Rectal smooth muscle tissue (tissue), 1 donor: ENCODE results near the gene PHACTR1.

ENCODE experiments used
- H3K27ac ChIP-seq: one replicate; pipeline ENCODE4 v1.7.0; 2013; ENCODE audit warnings: low read depth, low read length, inconsistent platforms
- H3K27me3 ChIP-seq: one replicate; pipeline ENCODE4 v1.7.0; 2013; ENCODE audit warnings: low read length; ENCODE audit not compliant: control insufficient read depth, insufficient read depth
- H3K36me3 ChIP-seq: one replicate; pipeline ENCODE4 v1.7.0; 2013; ENCODE audit warnings: low read length; ENCODE audit not compliant: control insufficient read depth, insufficient read depth
- H3K4me1 ChIP-seq: one replicate; pipeline ENCODE4 v1.7.0; 2013; ENCODE audit warnings: low read length; ENCODE audit not compliant: control insufficient read depth, insufficient read depth
- H3K4me3 ChIP-seq: one replicate; pipeline ENCODE4 v1.7.0; 2013; ENCODE audit warnings: low read length
- H3K9ac ChIP-seq: one replicate; pipeline ENCODE4 v1.7.0; 2013; ENCODE audit warnings: low read length

PHACTR1 gene

DNA sequence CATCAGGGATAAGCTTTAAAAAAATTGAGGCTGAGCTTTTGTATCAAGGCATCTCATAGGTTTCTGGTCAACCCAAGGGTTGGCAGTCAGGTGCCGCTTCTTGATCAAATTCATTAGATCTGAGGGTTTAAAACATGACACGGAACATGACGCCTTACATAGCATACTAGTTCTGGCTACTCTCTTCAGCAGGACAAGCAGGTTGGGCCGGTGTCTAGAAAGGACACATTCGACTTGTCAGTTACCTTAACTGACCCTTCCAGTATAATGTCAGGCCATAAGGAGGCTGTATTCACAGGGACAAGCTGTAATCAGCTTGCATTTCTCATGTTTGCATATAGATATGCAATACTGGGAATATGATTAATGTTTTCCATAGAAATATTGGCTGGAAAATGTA lies 65.6 kb downstream of the PHACTR1 start:
- no peaks in the 10 kb centered on the region for H3K4me1 ChIP-seq
- no peaks in the 10 kb centered on the region for H3K36me3 ChIP-seq
- H3K4me3 ChIP-seq = no peak overlapping the region
- no peak overlapping the region for H3K9ac ChIP-seq
- H3K27me3 ChIP-seq = no peaks in the 10 kb centered on the region
- H3K27ac ChIP-seq = no peak overlapping the region

- H3K27me3 ChIP-seq = no peaks in the 10 kb centered on the region
- H3K36me3 ChIP-seq = no peaks in the 10 kb centered on the region
- H3K4me1 ChIP-seq = no peaks in the 10 kb centered on the region
- H3K27ac ChIP-seq = no peak overlapping the region
- no peak overlapping the region for H3K4me3 ChIP-seq
- no peak overlapping the region for H3K9ac ChIP-seq
Observed at GRCh38 chr6:12785301-12785700, 68.7 kb downstream of the PHACTR1 start.

DNA sequence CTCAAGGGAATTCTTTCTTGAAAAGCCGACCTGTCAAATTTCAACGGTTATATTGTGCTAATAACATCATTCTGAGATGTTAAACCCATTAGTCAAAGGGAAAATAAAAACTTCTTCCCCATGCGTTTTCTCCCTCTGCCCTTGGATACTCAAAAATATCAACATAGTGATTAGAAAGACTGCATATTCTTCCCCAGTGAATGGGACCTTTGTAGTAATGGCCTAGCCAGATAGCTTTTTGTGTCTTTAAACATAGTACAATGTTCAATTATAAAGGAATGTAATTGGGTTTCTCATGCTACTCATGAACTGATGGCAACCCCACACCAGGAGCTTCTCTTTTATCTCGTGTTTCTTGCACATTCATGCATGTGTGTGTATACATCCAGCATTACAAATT lies 69.4 kb downstream of the PHACTR1 start:
- Histone ChIP-seq H3K27me3 (no peaks in the 10 kb centered on the region), H3K27ac (no peak overlapping the region), H3K4me3 (no peak overlapping the region), H3K4me1 (no peaks in the 10 kb centered on the region), H3K9ac (no peak overlapping the region), H3K36me3 (no peaks in the 10 kb centered on the region)

DNA sequence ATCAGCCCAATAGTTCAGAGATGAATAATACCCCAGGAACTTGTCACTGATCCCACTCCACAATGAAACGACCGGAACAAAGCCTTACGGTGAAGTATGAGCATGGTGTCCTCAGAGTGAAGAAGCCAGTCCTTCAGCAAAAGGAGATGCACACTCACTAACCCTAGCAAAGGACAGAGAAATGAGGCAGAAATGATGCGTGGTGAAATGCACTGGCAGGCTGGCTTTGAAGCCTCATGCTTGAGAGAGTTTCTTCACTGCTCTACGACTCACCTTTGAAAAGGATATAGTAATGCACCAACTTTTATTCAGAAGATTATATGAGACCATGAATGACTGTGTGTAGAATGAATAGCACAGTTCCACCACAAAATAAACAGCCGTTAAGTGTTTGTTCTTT lies 74.8 kb downstream of the PHACTR1 start:
- Histone ChIP-seq H3K27ac (no peak overlapping the region), H3K27me3 (no peaks in the 10 kb centered on the region), H3K4me1 (no peaks in the 10 kb centered on the region)

GRCh38 chr6:12798326-12798725 lies 81.8 kb downstream of the PHACTR1 start:
- Histone ChIP-seq H3K9ac (no peak overlapping the region), H3K27ac (no peak overlapping the region), H3K36me3 (no peaks in the 10 kb centered on the region), H3K27me3 (no peaks in the 10 kb centered on the region), H3K4me3 (no peak overlapping the region), H3K4me1 (no peaks in the 10 kb centered on the region)

More for the DNA sequence above, 74.8 kb downstream of the PHACTR1 start:
- Histone ChIP-seq H3K4me3 (no peak overlapping the region), H3K36me3 (no peaks in the 10 kb centered on the region), H3K9ac (no peak overlapping the region)

GRCh38 chr6:12800120-12800519 lies 83.6 kb downstream of the PHACTR1 start:
- Histone ChIP-seq H3K4me1 (no peaks in the 10 kb centered on the region), H3K4me3 (no peak overlapping the region), H3K27ac (no peak overlapping the region), H3K9ac (no peak overlapping the region), H3K36me3 (no peaks in the 10 kb centered on the region), H3K27me3 (no peaks in the 10 kb centered on the region)

- no peaks in the 10 kb centered on the region for H3K4me1 ChIP-seq
- H3K36me3 ChIP-seq = no peaks in the 10 kb centered on the region
- no peak overlapping the region for H3K27ac ChIP-seq
- H3K4me3 ChIP-seq = no peak overlapping the region
- no peaks in the 10 kb centered on the region for H3K27me3 ChIP-seq
- no peak overlapping the region for H3K9ac ChIP-seq
Observed at GRCh38 chr6:12801141-12801540, 84.6 kb downstream of the PHACTR1 start.

DNA sequence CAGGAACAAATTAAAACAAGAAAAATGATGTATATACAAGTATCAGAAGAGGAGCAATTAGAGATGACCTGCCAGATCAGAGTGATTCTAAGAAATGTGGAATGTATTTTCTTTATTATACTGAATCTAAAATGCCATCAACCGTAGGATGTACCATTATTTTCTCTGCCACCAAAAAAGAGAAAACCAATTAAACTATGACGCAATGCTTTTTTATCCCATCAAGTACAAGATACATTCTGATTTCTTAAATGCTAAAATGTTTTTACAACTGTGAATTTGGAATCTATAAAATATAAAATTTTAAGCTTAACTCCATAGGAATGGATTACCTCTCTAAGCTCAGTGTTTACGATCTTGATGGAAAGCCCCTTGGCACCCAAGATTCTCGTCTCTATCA lies 85.9 kb downstream of the PHACTR1 start:
- Histone ChIP-seq H3K9ac (no peak overlapping the region), H3K4me3 (no peak overlapping the region), H3K36me3 (no peaks in the 10 kb centered on the region), H3K4me1 (no peaks in the 10 kb centered on the region), H3K27ac (no peak overlapping the region), H3K27me3 (no peaks in the 10 kb centered on the region)

- Histone ChIP-seq H3K9ac (no peak overlapping the region), H3K36me3 (no peaks in the 10 kb centered on the region), H3K27me3 (no peaks in the 10 kb centered on the region), H3K4me1 (no peaks in the 10 kb centered on the region), H3K4me3 (no peak overlapping the region), H3K27ac (no peak overlapping the region)
Observed at GRCh38 chr6:12803486-12803885, 86.9 kb downstream of the PHACTR1 start.

GRCh38 chr6:12804952-12805645 lies 88.5 kb downstream of the PHACTR1 start:
- Histone ChIP-seq H3K27ac (no peak overlapping the region), H3K4me1 (no peaks in the 10 kb centered on the region), H3K36me3 (no peaks in the 10 kb centered on the region)

GRCh38 chr6:12806136-12806535 lies 89.6 kb downstream of the PHACTR1 start:
- H3K27ac ChIP-seq = no peak overlapping the region
- no peak overlapping the region for H3K4me3 ChIP-seq
- H3K36me3 ChIP-seq = no peaks in the 10 kb centered on the region
- no peaks in the 10 kb centered on the region for H3K4me1 ChIP-seq
- H3K27me3 ChIP-seq = no peaks in the 10 kb centered on the region
- H3K9ac ChIP-seq = no peak overlapping the region

More at GRCh38 chr6:12804952-12805645, 88.5 kb downstream of the PHACTR1 start:
- no peak overlapping the region for H3K4me3 ChIP-seq
- no peaks in the 10 kb centered on the region for H3K27me3 ChIP-seq
- H3K9ac ChIP-seq = no peak overlapping the region

DNA sequence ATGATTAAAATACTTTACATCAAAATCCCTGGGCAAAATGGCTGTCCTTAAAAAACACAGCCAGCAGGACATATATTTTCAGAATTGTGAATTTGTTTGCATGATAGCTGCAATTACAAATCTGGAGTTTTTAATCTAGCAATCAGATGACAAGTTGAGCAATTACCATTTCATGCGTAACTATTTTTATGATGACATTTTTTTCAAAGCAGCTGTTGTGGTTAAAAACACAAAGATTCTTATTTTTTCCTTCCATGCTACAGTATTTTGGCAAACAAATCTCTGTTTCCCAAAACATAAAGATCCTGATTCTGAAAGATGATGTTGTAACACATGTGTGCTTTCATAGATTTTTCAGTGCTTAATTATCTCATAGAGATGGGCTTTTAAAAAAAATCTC lies 90.2 kb downstream of the PHACTR1 start:
- Histone ChIP-seq H3K27me3 (no peaks in the 10 kb centered on the region), H3K9ac (no peak overlapping the region), H3K36me3 (no peaks in the 10 kb centered on the region), H3K4me1 (no peaks in the 10 kb centered on the region), H3K27ac (no peak overlapping the region), H3K4me3 (no peak overlapping the region)

DNA sequence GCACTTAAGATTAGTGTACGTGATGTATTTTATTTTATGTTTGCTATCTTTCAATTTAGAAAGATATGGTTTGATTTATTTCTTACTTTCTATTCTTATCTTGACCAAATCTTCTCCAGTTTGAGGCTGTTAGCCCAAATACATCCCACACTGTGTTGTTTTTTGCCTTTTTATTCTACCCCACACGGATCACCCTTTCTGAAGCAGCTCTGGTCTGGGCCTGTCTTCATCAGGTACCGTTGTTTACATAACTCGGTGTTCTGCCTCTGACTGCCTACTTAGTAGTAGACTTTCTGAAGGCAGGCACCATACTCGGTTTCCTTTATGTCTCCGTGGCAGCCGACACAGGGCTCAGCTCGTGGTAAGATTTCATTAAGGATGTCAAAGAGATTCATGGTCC lies 95.0 kb downstream of the PHACTR1 start:
- Histone ChIP-seq H3K4me1 (no peaks in the 10 kb centered on the region), H3K27me3 (no peaks in the 10 kb centered on the region), H3K4me3 (no peak overlapping the region), H3K9ac (no peak overlapping the region), H3K36me3 (no peaks in the 10 kb centered on the region), H3K27ac (no peak overlapping the region)
